ENCODE results near the gene KLF7.

The KLF7 gene

DNA sequence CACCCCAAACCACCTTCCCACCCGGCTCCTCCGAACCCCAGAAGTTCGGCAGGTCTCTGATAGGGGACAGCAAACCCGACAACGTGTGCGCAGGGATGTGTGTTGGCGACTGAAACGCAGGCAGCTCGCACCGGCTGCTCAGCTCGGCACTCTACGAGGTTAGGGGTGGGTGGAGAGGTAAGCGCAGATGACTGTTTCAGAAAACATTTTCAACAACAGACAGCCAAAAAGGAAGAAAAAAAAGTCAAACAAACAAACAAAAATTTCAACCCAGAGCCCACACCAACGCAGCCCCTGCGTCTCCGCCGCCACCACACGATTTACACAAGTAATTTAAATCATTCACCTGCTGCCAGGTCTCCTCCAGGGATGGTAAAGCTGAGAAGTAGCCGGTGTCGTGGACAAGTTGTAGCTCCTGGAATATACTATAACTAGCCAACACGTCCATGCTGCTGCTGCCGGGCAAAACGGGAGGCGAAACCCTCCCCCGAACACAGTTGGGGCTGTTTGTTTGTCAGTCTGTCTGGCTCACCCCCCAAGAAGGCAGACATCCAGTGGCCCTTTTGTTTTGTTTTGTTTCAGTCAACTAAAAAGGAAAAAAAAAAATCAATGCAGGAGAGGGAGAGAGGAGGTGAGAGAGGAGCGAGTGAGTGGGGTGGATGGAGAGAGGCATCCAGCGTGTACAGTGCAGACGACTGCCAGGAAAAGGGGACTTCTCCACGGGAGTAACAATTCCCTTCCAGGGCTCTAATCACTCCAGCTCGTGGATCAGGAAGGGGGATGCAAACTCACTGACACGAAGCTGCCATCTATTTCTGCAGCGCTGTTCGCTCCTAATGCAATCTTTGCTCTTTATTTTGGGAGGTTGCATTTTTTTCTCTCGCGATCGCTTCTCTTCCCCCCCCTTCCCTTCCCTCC lies at the start of gene KLF7:
TSS of gene KLF7 (minus strand) at position 828 of the 918 bp plus-strand sequence. CDS start at position 448, 380 bp downstream.
- DNase-seq = no peak

DNA sequence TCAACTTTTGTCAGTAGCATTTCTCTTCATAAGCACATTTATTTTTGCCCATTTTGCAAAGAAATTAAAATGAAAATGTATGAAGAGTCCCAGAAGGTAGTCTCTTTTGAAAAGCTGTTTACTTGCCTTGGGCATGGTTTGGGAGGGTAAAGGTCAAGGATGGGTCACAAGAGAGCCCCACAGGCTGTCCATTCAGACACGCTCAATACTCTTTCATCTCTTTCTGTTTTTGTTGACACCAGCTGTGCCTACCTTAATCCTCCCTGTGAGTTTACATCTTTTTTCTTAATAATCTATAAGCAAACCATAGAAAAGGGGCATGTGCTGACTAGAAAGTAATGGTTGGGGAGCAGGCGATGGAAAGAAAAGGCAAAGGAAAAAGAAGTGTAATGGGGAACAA lies 49.6 kb upstream of the KLF7 start:
- no peak for DNase-seq

DNA sequence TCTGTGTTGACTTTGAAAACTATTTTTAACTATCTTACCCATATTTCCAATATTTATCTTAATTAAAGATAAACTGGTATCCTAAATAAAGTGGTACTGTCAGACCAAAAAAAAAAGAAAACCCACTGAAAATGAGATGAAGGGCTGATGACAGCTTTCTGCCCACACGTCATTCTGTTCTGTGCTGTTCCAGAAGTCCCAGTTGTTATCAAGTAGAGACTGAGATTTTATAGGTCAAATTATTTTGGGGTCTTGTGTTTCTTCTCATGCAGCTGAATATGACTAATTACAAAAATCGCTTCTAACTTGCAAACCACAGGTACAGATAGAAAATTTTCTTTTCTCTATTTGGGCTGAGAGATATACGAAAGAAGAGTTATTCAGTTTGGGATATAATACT lies 48.7 kb upstream of the KLF7 start:
- no peak for DNase-seq

DNA sequence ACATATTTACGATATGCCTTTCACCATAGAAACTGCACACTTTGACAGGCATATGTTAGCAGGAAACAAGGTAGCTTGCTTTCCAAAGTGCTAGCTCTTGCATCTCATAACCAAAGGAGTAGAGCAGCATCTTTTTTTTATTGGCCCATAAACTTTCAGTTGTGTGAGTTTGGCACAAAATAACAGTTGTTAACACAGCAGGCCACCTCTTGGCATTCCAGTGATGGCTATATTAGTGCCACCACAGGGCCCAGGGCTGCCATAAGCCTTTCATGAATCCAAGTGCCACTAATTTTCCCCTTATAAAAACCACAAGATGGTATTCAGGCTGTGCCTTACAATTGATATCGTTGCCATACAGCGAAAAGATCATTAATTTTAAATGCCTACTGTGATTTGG lies 40.3 kb upstream of the KLF7 start:
- DNase-seq = no peak

DNA sequence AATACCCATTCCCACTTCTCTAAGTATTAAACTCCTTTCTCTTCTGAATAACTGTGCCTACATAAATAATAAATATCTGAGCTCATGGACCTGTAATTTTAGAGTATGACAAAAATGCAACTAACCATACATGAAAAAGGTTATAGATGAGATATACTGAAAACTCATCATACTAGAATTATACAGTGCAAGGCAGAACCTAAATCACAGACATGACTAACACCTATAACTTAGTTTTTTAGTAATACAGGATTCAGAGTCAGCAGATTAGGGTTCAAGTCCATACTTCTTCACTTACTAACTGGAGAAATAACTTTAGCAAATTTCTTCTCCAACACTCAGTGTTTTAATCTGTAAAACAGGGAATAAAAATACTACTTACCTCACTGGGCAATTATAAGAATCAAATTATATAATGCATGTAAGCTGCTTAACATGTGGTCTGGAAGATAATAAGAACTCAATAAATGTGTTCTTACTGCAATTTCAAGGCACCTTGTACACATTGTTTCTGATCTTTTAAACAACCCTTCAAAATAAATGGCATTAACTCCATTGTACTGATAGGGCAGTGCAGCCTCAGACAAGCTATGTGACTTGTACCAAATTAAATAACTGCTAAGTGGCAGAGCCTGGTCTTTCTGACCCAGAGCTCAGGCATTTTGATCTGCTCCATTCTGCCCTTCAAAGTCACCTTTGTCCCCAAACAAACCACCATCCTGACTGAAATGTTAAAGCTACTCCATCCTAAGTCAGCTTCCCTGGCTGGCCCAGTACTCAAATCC lies 39.6 kb upstream of the KLF7 start:
- DNase-seq = no peak

DNA sequence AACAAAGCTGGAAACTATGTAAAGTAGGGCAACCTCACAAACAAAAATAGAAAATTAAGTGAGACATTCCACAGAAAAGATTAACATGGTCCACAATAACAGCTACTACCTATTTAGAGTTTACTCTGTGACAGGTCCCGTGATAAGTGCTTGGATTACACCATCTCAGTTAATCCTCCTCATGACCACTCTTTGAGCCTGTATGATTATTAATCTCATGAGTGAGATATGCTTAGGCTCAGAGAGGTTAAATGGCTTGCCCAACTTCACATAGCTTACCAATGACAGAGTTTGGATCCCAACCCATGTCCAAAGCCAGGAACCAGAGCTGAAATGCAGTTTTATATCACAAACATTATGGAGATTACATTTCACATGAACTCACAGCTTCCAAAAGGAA lies 37.3 kb upstream of the KLF7 start:
- DNase-seq = no peak

DNA sequence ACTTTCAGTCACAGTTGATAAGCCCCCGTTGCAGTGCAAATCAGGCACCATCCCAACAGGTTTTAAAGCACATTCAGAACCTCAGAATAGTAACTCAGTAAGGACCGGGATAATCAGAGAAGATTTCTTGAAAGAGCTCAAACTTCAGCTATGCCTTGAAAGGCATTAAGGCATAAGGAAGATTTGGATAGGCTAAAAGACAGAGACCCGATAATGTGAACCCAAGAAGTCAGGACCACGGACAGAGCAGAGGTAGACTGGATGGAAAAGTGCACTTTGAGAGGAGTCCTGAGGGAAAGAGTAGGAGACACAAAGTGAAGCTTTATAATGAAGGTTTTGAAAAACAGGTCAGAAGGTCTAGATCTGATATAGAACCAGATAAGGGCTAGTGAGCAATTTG lies 36.9 kb upstream of the KLF7 start:
- DNase-seq = peak; percentile 12

DNA sequence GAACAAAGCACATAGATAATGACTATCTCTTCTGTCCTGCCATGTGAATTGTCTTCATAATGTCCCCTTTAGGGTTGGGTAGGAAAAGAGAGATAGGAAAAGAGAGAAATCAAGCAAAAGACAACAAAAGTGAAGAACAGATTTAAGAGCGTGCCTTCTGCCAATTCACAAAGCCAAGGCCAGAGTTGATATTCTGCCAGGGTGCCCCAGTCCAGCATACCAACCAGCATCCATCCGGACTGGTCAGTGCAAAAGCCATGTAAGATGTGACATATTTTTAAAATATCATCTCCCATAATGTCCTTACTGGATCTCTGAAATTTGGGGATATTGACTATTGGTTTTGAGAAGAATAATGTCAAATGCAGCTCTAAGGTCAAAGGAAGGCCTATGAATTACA lies 35.7 kb upstream of the KLF7 start:
- no peak for DNase-seq

DNA sequence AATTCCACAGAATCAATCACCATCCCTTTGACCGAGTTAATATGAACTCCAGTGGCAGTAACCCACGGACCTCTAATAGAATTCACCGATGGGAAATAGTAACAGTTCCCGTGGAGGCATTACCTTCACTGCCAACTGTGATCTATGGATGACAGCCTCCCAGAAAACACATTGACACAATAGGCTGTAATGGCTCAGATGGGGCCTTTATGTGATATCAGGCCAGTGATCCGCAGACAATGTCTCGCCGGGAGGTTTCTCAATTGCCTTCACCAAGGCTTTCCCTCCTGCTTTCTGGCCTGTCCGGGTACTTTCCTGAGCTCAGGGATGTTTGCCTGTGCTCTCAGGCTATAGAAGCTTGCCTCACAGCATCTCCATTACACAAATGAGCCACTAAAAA lies 34.4 kb upstream of the KLF7 start:
- no peak for DNase-seq

DNA sequence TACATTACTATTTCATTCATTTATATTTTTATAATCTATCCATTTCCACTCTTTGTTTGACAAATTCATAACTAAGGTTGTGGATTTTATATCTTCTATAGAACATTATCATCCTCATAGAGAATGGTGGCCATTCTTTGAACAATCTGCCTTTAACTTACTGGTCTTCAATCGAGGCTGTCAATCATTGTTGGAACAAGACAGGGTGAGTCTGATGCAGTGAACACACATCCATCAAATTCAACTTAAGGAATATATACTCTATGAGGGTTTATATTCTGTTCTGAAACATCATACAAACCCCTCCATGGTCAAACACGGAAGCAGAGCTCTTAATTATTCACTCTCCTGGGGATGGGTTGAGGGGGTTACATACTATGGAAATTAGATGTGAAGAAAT lies 28.3 kb upstream of the KLF7 start:
- DNase-seq = no peak

DNA sequence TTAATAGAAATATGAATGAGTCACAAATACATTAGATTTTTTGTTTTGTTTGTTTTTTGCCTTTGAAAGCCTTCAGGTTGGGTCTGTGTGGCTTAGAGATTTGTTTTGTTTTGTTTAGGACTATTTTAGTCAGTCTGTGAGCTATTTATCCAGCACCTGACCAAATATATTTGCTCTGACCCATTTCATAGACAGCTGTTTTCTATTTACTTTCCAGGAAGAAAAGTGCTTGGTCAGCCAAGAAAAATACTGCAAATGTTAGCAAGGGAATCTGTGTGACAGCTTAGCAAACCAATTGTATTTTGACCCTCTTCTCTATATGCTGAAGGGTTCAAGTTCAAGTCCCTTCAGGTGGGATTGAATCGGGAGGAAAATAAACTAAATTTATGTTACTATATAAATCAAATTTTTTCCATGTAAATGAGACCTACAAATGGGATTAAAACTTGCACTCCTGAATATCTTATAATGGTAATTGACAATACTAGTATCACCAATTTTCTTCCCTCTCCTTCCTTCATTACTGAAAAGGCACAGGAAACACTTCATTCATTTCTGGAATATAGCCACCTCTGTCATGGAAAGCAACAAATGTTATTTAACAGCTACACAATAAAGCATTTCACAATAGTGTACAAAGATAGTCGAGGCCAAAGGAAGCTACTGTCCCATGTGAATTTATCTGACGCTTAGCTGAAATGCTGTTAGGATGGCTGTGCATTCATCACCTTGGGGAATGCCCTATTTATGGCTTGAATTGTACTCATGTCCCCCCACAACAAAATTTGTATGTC lies 23.1 kb upstream of the KLF7 start:
- DNase-seq = no peak

DNA sequence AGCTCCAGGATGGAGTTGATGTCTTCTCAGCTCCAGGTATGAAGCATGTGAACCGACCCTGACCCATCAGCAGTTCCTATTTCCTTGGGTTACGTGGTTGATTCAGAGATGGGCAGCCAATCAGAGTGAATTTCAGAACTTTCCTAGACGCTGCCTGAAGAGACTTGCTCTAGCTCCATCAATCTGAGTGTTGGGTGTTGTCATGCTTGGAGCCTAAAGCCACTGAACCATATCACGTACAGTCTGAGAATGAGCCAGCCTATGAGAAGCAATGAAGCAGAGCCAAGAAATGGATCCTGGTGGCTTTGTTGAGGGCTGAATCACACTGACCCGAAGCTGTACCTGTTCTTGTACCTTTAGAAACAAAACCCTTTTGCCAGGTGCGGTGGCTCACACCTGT lies 19.6 kb upstream of the KLF7 start:
- DNase-seq = no peak

DNA sequence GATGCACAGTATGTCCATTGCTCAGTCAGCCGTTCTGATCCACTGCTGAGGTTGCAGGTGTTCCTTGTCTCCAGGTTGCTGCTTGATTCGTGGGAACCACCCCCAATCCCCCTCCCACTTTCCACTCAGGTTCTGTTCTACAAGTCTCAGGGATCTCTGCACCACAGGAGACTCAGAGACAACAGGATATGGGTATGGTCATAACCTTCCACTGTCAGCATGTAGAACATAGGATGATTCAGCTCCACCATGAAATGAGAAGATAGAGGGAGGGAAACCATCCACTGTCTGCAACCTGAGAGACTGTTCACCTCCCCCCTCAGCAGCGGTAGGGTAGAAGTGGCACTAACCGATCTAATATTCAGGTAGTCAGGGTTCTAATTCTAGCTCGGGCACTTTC lies 19.0 kb upstream of the KLF7 start:
- DNase-seq = no peak

DNA sequence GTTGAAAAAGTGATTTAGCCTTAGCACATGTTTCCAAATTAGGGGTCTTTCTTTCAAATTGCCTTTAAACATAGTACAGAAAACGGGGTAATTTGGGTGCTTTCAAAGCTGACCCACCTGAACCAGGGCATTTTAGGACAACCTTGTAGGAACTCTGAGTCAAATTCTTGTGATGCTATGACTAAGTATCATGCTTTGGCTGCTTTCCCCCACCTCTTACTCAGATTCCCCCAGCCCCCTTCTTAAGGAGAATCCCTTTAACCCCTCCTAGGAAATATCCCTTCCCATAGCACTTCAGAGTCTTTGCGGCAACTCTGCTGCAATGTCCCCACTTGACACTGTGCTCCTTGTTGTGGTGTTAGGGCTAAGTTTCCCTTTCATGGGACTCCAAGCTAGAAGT lies 18.6 kb upstream of the KLF7 start:
- DNase-seq = no peak

DNA sequence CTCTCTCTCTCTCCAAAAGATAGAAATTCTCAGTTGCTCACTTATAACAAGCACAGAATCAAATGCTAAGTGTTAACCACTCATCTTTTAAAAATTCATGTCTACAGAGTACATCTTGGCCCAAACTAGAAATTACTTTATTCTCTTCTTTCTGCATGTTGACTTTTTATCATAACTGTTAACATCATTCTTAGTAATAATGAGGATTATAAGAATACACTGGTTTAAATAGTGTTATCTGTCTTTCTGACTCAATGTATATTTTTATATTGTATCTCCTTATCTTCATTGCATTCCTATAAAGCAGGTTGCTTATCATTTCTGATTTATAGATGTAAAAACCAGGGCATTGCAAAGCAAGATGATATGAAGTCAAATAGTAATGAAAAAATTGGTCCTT lies 17.8 kb upstream of the KLF7 start:
- no peak for DNase-seq

DNA sequence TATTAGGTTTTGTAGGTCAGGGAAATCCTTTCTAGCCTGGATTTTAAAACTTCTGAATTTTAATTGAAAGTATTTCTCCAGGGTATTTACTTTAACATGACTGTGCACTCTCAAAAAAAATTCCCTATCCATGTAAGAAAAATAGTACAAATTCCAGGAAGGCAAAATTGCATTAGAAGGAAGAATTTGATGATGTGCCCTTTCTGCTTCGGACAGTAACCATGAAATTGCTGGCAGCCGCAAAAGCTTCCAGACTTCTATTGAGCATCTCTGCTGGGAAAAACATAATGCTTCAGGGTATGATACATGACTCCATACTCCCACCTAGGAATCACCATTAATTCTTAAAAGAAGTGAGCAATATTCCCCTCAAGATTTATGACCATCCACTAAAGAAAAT lies 17.2 kb upstream of the KLF7 start:
- no peak for DNase-seq

DNA sequence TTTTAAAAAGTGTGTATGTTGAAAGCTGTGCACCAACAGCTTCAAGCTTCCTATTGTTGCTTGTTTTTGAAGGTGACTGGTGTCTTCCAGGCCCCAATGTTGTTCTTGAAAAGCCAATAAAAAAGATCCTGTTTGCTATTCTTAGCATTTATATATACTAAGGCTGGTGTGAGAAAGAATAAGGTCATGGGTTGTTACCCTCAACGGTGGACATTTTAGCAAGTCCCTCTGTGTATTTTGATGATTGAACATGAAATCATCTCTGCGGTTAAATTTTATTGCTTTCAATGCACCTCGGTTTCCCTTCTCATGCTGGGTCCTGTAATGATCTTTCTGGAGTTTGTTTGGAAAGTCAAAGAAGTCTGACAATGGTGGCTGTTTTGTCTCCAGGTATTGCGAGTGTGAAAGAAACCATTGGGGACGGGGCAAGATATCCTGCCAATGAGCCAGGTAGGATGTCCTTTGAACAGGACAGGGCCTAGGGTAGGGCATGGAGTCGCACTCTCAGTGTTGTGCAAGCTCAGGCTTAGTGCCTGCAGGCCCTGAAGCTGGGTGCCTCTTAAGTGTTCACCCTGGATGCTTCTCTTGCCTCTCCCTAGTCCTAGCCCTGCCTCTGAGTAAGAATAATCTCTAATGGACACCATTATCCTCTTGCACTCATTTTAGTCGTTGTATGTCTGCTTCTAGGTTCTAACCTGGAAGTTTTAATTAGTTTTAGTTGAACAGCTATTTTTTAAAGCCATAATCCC lies 16.0 kb upstream of the KLF7 start:
- DNase-seq = no peak

DNA sequence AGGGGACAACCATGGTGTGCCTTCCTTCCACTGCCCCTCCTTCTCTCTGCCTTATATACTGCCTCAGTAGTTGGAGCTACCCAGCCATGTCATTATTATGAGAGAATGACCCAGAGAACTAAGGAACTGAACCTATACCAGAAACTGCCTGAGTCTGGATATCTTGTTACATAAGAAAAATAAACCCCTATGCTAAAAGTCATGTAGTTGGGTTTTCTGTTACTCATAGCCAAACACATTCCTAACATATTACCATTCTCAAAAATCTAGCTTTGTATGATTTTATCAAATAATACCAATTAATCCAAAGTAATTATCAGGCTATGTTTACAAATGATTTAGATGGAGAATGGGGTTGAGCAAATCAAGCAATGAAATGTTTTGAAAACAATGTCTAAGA lies 15.0 kb upstream of the KLF7 start:
- DNase-seq = no peak

DNA sequence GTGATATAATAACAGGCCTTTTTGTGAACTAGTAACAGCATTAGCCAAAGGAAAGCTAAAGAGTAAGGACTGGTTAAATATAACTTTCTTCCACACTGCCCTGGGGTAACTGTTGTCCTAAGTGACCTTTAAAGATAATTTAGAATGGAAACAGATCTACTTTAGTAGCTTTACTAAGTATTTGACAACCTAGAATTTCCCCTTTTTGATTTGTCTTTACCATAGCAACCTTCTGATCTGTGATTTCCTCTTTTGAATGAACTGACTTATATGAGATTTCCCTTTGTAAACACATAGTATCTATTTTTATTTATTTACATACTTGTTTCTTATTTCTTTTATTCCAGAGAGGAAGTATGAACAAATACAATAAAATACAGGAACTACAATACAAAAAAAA lies 10.5 kb upstream of the KLF7 start:
- DNase-seq = no peak

DNA sequence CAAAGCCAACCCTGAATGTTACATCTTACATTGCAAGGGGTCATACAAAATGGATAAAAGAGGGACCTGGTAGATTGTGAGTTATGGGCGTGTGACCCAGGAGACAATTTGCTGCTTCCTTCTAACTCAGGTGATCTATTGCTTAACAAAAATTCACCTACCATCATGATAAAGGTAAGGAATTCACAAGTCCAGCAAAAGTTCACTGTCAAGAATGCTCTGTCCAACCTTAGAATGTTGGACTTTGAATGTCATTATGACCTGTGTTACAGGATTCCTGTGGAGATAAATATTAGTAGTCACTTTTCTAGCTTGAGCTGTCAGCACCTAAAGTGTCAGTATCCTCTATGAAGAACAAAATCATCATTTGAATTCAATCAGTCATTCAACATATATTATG lies 7.9 kb upstream of the KLF7 start:
- DNase-seq = no peak

DNA sequence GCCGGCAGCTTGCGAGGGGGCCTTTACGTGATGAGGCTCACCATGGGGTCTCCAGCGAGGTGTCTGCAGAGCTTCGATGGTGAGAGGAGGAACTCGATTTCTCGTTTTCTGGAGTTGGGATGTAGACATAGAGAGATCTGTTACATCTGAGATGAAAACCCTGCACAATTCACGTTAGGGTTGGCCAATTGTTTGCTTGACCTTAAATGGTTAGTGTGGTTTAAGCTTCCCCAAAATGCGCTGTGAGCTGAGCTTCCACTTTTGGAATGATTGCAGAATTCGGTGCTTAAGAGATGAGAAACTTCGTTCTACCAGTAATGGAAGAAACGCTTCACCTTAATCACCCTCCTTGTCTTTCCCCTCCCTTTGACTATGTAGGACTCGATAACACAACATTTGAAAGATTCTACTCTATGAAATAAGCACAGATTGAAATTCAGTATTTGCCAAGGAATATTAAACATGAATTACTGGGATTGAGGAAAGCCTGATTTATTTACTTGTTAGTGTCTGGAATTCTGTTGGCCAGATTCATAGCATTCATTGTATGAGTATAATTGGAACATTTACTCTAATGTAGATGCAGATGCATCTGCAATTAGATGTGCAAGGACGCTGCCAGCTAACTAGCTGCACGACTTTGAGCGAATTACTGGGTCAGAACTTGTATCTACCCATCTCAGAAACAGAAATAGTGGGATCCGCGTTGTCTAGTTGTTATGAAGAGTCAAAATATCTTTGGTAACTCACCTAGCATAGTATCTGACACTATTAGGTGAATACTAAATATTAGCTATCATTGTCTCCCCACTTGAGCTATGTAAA lies 1.6 kb upstream of the KLF7 start:
- DNase-seq = peak; percentile 47

Data from KG1 (cell line).